Pons (tissue), 1 donor: ENCODE measurements around the gene APLNR.
A peak's percentile ranks its signal among the peaks of the same experiment; 100 is the strongest.

Experiments used
- DNase-seq: peaks from one replicate; pipeline ENCODE4 v3.0.0-alpha.2; 2016; ENCODE audit warnings: low spot score

APLNR gene

GRCh38 chr11:57219021-57219627, 17.9 kb downstream of the APLNR start:
- DNase-seq = no peak

- DNase-seq = no peak
These were observed 20.0 kb downstream of the APLNR start for GRCh38 chr11:57217053-57217452.

GRCh38 chr11:57216463-57216862, 20.6 kb downstream of the APLNR start:
- DNase-seq = no peak

- no peak for DNase-seq
These were observed 22.6 kb downstream of the APLNR start for GRCh38 chr11:57214494-57214893.

- DNase-seq = no peak
These were observed 23.0 kb downstream of the APLNR start for GRCh38 chr11:57214098-57214417.

GRCh38 chr11:57213342-57214097, 23.5 kb downstream of the APLNR start:
- DNase-seq = no peak

- no peak for DNase-seq
These were observed 26.3 kb downstream of the APLNR start for GRCh38 chr11:57210781-57211180.

- no peak for DNase-seq
These were observed 29.9 kb downstream of the APLNR start for GRCh38 chr11:57207168-57207567.

GRCh38 chr11:57205041-57205641, 31.9 kb downstream of the APLNR start:
- DNase-seq = peak; percentile 28

GRCh38 chr11:57203882-57204480, 33.1 kb downstream of the APLNR start:
- no peak for DNase-seq

GRCh38 chr11:57203359-57203758, 33.7 kb downstream of the APLNR start:
- no peak for DNase-seq

- DNase-seq = no peak
These were observed 34.8 kb downstream of the APLNR start for GRCh38 chr11:57202281-57202680.

GRCh38 chr11:57200917-57201316, 36.1 kb downstream of the APLNR start:
- no peak for DNase-seq

GRCh38 chr11:57199330-57199729, 37.7 kb downstream of the APLNR start:
- no peak for DNase-seq

- DNase-seq = no peak
These were observed 39.3 kb downstream of the APLNR start for GRCh38 chr11:57197762-57198161.

GRCh38 chr11:57196596-57196995, 40.5 kb downstream of the APLNR start:
- DNase-seq = no peak

- DNase-seq = no peak
These were observed 44.7 kb downstream of the APLNR start for GRCh38 chr11:57192316-57192715.

- DNase-seq = no peak
These were observed 45.5 kb downstream of the APLNR start for GRCh38 chr11:57191311-57192219.

GRCh38 chr11:57190548-57190947, 46.5 kb downstream of the APLNR start:
- DNase-seq = no peak
